ENCODE measurements around the gene C22orf39. TPM values are rescaled to one million over a fixed set of nuclear protein-coding genes. Genes with fewer than 3 reads are reported as not detected.

The C22orf39 gene
- total RNA-seq, 1 donor from 2014 or later, result 42.3 TPM

- TF ChIP-seq CTCF (IDR thresholded peaks at IDR 0.05; ENCODE audit: insufficient read depth, low read length, poor library complexity, severe bottlenecking), result no peak
- no peak for DNase-seq (ENCODE audit: low read depth)
- no peak overlapping the region for H3K4me3 ChIP-seq (ENCODE audit: low read depth, low read length)
- H3K36me3 ChIP-seq (ENCODE audit: control insufficient read depth, insufficient read depth, low read length), result peaks cover 3% of the 10 kb centered on the region
- no peaks in the 10 kb centered on the region for H3K27me3 ChIP-seq (ENCODE audit: control insufficient read depth, insufficient read depth, low read length)
Observed at GRCh38 chr22:19456541-19456940, 9.0 kb upstream of the C22orf39 start.

- no peaks in the 10 kb centered on the region for H3K27me3 ChIP-seq (ENCODE audit: control insufficient read depth, insufficient read depth, low read length)
- TF ChIP-seq CTCF (IDR thresholded peaks at IDR 0.05; ENCODE audit: insufficient read depth, low read length, poor library complexity, severe bottlenecking), result no peak
- no peak overlapping the region for H3K4me3 ChIP-seq (ENCODE audit: low read depth, low read length)
- H3K36me3 ChIP-seq (ENCODE audit: control insufficient read depth, insufficient read depth, low read length), result peaks cover 3% of the 10 kb centered on the region
- DNase-seq (ENCODE audit: low read depth), result no peak
Observed at GRCh38 chr22:19455585-19456370, 8.3 kb upstream of the C22orf39 start.

DNA sequence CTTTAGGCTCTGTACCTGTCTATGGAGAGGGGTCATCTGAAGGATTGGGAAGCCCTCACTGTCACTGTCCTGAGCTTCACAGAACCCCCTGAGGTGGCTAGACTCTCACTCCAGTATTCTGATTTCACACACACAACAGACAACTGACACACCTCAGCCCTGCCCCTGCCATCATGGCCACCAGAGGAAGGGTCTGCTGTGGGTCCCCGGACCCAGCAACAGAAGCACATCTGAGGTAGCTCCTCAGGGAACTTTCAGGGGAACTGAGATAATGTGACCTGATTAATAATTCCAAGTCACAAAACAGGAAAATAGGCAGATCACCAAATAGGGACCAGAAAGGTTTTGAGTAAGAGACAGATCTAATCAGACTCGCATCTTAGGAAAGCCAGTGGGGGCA, 7.5 kb upstream of the C22orf39 start:
- Histone ChIP-seq H3K36me3 (ENCODE audit: control insufficient read depth, insufficient read depth, low read length) (peaks cover 3% of the 10 kb centered on the region), H3K27me3 (ENCODE audit: control insufficient read depth, insufficient read depth, low read length) (no peaks in the 10 kb centered on the region), H3K4me3 (ENCODE audit: low read depth, low read length) (no peak overlapping the region)
- TF ChIP-seq CTCF (IDR thresholded peaks at IDR 0.05; ENCODE audit: insufficient read depth, low read length, poor library complexity, severe bottlenecking), result no peak
- DNase-seq (ENCODE audit: low read depth), result no peak

GRCh38 chr22:19454156-19454555, 6.6 kb upstream of the C22orf39 start:
- no peak for TF ChIP-seq CTCF (IDR thresholded peaks at IDR 0.05; ENCODE audit: insufficient read depth, low read length, poor library complexity, severe bottlenecking)
- peaks cover 3% of the 10 kb centered on the region for H3K36me3 ChIP-seq (ENCODE audit: control insufficient read depth, insufficient read depth, low read length)
- no peak for DNase-seq (ENCODE audit: low read depth)

DNA sequence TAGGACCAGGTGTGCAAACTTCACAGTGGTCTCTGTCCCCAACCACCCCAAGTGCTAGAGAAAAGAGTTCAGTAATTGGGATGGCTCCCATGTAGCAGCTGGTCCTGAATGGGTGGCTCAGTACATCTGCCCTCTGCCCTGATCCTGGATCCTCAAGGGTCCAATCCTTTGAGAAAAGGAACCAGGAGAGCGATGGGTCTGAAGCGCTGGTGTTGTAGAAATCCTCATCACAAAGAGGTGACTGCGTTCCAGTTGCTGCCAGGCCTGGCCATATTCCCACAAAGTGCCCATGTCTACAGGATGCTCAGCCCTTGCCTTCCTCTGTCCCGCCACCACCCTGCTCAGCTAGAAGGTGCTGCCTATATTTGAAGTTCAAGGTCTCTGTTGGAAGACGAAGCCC, 6.2 kb upstream of the C22orf39 start:
- no peak for TF ChIP-seq CTCF (IDR thresholded peaks at IDR 0.05; ENCODE audit: insufficient read depth, low read length, poor library complexity, severe bottlenecking)
- no peak for DNase-seq (ENCODE audit: low read depth)
- no peak overlapping the region for H3K4me3 ChIP-seq (ENCODE audit: low read depth, low read length)
- H3K27me3 ChIP-seq (ENCODE audit: control insufficient read depth, insufficient read depth, low read length), result no peaks in the 10 kb centered on the region
- H3K36me3 ChIP-seq (ENCODE audit: control insufficient read depth, insufficient read depth, low read length), result peaks cover 3% of the 10 kb centered on the region

More at GRCh38 chr22:19454156-19454555, 6.6 kb upstream of the C22orf39 start:
- no peaks in the 10 kb centered on the region for H3K27me3 ChIP-seq (ENCODE audit: control insufficient read depth, insufficient read depth, low read length)
- no peak overlapping the region for H3K4me3 ChIP-seq (ENCODE audit: low read depth, low read length)

DNA sequence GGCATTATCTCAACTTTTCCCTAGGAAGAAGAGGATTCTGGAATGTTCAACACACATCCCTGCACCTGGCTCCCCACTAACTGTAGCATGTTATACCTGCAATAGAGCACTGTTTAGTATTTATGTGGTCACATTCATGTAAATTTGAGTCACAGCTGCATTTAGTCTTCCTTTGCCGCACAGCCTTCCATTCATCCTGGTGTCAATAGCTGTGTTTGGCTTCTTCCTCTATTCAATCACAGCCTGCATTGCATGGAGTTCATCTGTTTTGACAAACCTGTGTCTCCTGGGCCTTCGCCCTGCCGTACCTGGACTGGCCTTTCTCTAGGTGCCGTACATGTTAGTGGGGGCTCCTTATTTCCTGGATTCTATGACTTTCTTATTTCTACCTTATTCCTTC, 4.1 kb upstream of the C22orf39 start:
- H3K4me3 ChIP-seq (ENCODE audit: low read depth, low read length), result no peak overlapping the region
- no peak for DNase-seq (ENCODE audit: low read depth)
- peaks cover 3% of the 10 kb centered on the region for H3K36me3 ChIP-seq (ENCODE audit: control insufficient read depth, insufficient read depth, low read length)
- no peak for TF ChIP-seq CTCF (IDR thresholded peaks at IDR 0.05; ENCODE audit: insufficient read depth, low read length, poor library complexity, severe bottlenecking)
- H3K27me3 ChIP-seq (ENCODE audit: control insufficient read depth, insufficient read depth, low read length), result no peaks in the 10 kb centered on the region
